Renal cortex interstitium (tissue), 3 donors: Measurements from ENCODE around the gene FOXL3. TPM values are rescaled to one million over a fixed set of nuclear protein-coding genes. Genes with fewer than 3 reads are reported as not detected.

Experiments used
- polyA plus RNA-seq, 3 donors: library from polyadenylated mRNA; unstranded; fragments of 120-200 nt; gene quantifications; one replicate each; pipeline ENCODE4 v1.2.1, GENCODE V29; 2013; ENCODE audit not compliant: insufficient read length in 3 of 3

The FOXL3 gene
- polyA plus RNA-seq, 3 donors, result 0.23 TPM; not detected in 2

Other genes with a start within 250 kb of the FOXL3 start
- gene FAM20C, start 97.6 kb upstream of the FOXL3 start, polyA plus RNA-seq, result 10 to 100 TPM; 66.1 to 85.7 (median 66.3) TPM
- gene PDGFA, start 229.7 kb downstream of the FOXL3 start, polyA plus RNA-seq, result 10 to 100 TPM; 42.8 to 49.1 (median 45.0) TPM